Muscle of arm (tissue), 12 donors: ENCODE measurements around the gene CENPM. TPM values are rescaled to one million over a fixed set of nuclear protein-coding genes. Genes with fewer than 3 reads are reported as not detected.
A peak's percentile ranks its signal among the peaks of the same experiment; 100 is the strongest.
"Not testable (repeated sequence)": the region's sequence is repeated elsewhere in the genome, so short reads cannot be mapped to it uniquely, and the experiment has no call there.

Source experiments
- DNase-seq: peaks from one replicate; pipeline ENCODE4 v3.0.0-alpha.2; 2013
- polyA plus RNA-seq, 12 donors: library from polyadenylated mRNA; unstranded; fragments of 120-200 nt; gene quantifications; one replicate each; pipeline ENCODE4 v1.2.1, GENCODE V29; 2013; ENCODE audit not compliant: insufficient read length in 12 of 12

The CENPM gene
- polyA plus RNA-seq, 12 donors: 4.5 to 9.3 (median 6.1) TPM; not detected in 2

- no peak for DNase-seq
Observed at GRCh38 chr22:41969110-41969646, 22.2 kb upstream of the CENPM start, which contains the start of gene SEPTIN3. Gene SEPTIN3, plus strand, starts transcription at chr22:41969443. Its CDS starts 2,050 bp downstream, at chr22:41971493.

DNA sequence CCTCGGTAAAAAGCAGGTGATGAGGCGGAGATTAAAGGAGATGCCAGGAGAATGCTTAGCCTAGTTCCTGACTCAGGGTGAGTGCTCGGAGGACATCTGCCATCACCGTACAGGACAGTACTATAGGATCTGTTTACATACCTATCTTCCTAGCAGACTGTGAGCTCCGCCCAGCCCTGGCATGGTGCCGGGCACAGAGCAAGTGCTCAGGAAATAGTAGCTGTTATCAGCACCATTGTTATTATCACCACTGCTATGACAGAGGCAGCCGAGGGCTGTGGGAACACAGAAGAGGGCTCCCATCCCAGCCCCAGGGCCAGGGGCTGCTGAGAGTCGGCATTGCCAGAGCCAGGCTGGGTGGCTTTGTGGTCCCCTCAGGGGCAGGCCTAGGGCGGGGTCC is 21.6 kb upstream of the CENPM start:
- DNase-seq: no peak

GRCh38 chr22:41966607-41967240 is 19.8 kb upstream of the CENPM start:
- peak; percentile 41 for DNase-seq

DNA sequence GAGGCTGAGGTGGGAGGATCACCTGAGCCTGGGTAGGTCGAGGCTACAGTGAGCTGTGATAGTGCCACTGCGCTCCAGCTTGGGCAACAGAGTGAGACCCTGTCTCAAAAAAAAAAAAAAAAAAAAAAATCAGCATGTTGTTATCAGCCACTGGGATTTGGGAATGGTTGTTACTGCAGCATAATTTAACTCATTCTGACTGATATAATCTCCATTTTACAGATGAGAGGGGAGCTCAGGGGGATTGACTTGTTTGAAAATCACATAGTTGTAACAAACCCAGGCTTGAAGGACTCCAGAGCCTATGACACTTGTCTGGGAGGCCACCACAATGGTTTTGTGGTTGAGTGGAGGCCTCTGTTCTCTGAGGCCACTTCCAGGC is 19.3 kb upstream of the CENPM start:
- DNase-seq: no peak

GRCh38 chr22:41964112-41964491 is 17.1 kb upstream of the CENPM start:
- no peak for DNase-seq

DNA sequence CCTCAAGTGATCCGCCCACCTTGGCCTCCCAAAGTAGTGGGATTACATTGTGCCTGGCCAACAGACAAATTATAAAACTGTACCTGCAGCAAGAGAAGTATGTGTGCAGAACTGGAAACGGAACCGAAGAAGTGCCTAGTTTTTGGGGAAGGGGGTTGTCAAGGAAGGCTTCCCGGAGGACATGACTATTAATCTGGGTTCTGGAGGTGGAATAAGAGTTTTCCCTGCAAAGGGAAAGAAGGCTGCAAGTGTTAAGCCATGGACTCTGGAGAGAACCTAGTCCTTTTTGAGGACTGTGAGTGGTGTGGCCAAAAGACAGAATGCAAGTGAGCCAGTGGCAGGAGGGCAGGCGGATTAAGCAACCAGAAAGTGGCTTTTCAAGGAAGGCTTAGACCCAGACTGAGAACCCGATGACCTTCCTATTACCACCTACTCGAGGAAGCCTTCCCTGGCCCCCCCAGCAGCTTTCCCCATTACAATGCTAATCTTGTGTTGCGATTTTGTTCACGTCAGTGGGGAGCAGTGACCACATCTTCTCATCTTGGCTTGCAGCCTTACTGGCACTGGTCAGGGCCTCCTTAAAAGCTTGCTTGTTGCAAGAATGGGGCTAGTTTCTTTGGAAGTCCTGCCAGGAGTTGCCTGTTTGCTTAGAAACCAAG is 16.6 kb upstream of the CENPM start:
- no peak for DNase-seq

DNA sequence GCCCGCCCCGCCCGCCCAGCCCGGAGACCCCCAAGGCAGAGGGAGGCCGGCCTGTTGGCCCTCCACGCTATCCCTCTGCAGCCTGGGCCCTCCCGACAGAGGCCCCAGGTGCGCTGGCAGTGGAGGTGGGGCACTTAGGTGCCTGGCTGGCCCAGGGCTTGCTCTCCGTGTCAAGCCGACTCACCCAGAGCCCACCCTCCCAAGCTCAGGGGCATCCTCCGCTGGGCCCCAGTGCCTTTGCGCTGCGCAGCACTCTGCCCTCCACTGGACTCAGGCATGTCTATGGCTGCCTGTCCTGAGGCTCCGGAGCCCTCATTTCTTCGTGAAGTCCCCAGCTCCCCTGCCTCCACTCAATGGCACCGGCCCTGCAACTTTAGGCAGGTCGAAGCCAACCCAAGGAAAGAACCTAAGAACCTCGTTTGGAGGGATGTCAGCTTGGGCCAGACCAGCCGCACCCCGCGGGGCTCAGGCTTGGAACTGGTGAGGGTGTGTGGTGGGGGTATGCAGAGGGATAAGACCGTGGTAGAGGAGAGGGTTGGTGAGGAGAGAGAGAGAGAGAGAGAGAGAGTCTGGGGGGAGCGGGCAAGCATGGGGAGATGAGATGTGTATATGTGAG is 11.1 kb upstream of the CENPM start:
- DNase-seq: no peak

- DNase-seq: no peak
Observed at GRCh38 chr22:41952713-41953112, 5.8 kb upstream of the CENPM start.

- no peak for DNase-seq
Observed at GRCh38 chr22:41951898-41952474, 5.0 kb upstream of the CENPM start, which contains the start of gene SMIM45. Gene SMIM45, plus strand, starts transcription at chr22:41952150.

GRCh38 chr22:41949297-41949965 is 2.5 kb upstream of the CENPM start:
- no peak for DNase-seq

GRCh38 chr22:41948928-41949296 is 2.0 kb upstream of the CENPM start:
- not testable (repeated sequence) for DNase-seq

DNA sequence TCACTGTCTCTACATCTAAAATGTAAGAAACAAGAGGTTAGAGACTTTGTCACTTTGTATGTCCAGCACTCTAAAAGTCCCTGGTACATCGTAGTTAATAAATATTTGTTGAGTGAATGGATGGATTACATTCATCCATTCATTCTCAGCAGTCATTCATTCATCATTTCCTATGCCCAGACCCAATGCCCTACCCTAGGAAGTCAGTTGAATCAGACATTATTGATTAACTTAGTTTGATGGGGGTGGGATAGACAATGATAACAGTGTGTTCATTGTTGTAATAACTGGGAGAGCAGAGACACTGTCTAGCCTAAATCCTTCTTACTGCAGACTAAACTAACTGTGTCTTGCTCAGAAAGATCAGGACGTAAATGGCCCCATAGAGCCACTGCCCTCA is 1.2 kb upstream of the CENPM start:
- DNase-seq: no peak

DNA sequence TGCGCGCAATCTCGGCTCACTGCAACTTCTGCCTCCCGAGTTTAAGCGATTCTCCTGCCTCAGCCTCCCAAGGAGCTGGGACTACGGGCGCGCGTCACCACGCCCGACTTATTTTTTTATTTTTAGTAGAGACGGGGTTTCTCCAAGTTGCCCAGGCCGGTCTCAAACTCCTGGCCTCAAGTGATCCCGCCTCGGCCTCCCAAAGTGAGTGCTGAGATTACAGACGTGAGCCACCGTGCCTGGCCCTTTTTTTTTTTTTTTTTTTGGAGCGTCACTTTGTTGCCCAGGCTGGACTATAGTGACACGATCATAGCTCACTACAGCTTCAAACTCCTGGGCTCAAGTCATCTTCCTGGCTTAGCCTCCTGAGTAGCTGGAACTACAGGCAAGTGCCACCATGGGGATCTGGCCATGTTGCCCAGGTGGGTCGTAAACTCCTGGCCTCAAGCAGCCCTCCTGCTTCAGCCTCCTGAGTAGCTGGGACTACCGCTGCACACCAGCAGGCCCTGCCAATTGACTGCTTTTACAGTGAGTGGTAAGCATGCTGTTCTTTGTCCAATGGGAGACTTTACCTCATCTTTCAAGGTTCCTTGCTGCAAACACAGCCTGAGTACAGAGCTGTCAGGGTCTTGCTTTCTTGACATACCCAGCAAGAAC is 600 bp upstream of the CENPM start:
- no peak for DNase-seq

DNA sequence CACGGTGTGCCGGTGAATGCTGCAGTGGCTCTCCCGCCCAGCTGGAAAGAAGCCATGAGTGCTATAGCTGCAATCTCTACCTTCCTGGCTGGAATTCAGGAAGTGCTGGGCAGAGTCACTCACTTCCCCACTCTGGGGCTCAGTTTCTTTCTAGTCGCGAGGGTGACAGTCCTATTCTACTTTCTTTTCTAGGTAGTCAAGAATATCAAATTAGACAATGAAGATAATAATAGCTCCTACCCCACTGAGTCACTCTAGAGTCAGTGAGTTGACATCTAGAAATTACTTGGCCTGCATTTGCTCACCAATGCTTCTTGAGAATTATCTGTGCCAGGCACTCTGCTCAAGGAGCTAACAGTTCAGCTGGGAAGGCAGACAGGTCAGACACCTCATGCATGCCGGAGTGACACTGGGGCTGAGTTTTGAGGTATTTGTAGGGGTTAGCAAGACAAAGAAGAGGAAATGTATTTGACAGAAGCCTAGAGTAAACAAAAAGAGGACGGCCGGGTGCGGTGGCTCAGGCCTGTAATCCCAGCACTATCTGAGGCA is 3.2 kb downstream of the CENPM start:
- DNase-seq: no peak

DNA sequence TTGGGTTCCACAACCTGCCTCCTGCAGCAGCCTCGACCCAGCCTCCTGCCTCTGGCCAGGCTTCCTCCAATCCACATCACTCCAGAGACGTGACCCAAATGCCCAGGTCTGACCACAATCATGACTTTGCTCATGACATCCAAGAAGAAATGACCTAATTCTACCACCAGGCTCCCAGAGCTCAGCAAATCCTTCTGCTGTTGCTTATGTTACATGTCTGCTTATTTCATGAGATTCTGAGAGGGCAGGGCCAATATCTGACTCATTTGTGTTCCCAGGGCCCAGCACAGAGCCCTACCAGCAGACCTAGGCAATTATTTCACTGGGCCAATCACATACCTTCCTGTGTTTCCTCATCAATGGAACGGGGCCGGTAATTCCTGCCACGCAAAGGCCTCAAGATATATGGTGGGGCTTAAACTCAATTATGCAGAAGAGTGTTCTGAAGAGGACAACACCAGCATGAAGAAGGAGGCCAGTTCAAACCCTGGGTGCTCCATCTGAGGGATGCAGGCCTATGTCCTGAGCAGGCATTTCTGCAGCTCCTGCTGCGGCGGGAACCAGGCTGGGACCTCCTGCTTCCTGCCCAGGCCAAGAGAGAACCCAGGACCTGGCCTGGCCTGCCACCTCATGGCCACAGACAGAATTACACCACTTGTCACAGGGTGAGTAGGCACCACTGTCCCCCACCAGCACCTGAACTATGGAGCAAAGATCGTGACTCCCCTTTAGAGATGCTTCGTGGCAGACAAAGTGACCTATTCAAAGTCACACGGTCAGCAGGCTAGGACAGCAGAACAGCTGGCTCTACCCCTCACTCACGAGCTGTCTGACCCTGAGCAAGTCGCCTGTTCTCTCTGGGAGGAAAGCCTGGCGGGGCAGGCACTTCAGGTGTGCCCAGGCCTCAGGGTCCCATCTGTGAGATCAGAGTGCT is 5.9 kb downstream of the CENPM start:
- DNase-seq: peak; percentile 84

DNA sequence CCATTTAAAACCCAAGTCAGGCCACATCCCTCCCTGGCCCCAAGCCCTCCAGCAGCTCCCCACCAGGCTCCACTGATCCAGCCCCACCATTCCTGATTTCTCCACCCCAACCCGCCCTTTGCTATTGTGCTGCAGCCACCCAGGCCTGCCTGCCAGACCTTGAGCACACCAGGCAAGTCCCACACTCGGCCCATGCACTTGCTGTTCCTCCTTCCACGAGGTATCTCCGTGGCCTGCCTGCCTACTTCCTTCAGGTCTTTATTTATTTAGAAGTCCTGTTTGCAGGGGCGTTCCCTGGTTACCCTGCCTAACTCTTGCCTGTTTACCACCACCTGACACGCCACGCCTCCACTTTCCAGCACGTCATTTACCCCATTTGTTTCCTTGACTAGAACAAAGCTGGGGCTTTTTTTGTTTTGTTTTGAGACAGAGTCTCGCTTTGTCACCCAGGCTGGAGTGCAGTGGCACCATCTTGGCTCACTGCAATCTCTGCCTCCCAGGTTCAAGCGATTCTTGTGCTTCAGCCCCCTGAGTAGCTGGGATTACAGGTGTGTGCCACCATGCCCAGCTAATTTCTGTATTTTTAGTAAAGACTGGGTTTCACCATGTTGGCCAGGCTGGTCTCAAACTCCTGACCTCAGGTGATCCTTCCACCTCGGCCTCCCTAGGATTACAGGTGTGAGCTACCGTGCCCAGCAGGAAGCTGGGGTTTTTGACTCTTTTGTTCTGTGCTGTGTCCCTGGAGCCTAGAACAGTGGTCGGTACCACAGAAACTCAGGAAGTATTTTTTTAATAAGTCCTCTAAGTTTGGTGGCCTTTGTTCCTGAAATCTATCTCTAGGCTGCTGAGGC is 6.7 kb downstream of the CENPM start:
- DNase-seq: no peak

DNA sequence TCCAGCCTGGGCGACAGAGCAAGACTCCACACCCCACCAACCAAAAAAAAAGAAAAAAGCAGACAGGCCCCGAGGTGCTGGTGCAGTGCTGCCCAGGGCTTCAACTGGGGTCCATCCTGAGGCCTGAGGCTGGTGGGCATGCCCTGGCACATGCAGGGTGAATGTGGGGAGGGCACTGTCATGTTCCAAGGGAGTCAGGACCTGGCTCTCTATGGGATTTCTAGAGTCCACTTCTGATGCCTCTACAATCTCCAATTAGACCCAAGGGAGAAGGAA is 10.1 kb downstream of the CENPM start:
- DNase-seq: no peak

DNA sequence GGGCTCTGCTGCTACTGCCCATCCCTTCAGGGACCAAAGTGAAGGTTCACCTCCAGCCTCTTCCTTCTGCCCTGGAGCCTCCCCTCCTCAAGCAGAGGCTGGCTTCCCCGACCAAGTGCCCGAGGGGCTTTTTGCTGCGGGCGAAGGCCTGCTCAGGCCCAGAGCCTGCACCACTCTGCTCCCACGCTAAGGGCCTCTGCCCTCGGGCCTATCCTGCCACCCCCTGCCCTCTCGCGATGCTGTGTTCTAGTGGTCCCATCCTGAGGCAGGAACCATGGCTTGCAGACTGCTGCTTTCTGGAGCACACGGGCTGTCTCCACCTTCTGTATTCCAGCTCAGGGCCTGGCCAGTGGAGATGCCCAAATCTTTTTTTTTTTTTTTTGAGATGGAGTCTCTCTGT is 11.4 kb downstream of the CENPM start:
- DNase-seq: no peak

GRCh38 chr22:41935015-41935351 is 12.0 kb downstream of the CENPM start:
- DNase-seq: no peak
